HL-60 (cell line): ENCODE results near the gene TEC.

Experiments used
- DNase-seq, 2 experiments: peaks; one replicate each; pipeline ENCODE4 v3.0.0-alpha.2; 2010 to 2020; ENCODE audit warnings: low read depth in 1 of 2, low spot score in 1 of 2
- H3K27ac ChIP-seq: fragments of 250-450 bp; sonication (Bioruptor Pico); replicated peaks from 2 replicates; pipeline ENCODE4 v1.5.1; 2020; ENCODE audit warnings: mild to moderate bottlenecking, moderate library complexity
- H3K27me3 ChIP-seq: fragments of 250-450 bp; sonication (Bioruptor Pico); 2 replicates; pipeline ENCODE4 v1.5.1; 2021; ENCODE audit warnings: mild to moderate bottlenecking, moderate library complexity; ENCODE audit not compliant: insufficient read depth, poor library complexity, severe bottlenecking
- H3K4me3 ChIP-seq: replicated peaks from 2 replicates; pipeline ENCODE4 v1.5.1; 2011; ENCODE audit warnings: mild to moderate bottlenecking, control low read depth, low read length; ENCODE audit not compliant: insufficient read depth
- CTCF ChIP-seq: IDR thresholded peaks from one replicate; pipeline ENCODE4 v1.5.1; 2011; ENCODE audit warnings: low read length, control low read depth, inconsistent platforms; ENCODE audit not compliant: insufficient read depth
- GABPA ChIP-seq: IDR thresholded peaks from 2 replicates; pipeline ENCODE4 v1.6.1; 2012; ENCODE audit warnings: low read depth
- POLR2AphosphoS5 ChIP-seq: IDR thresholded peaks from 2 replicates; pipeline ENCODE4 v1.6.1; 2012; ENCODE audit warnings: low read depth
- SPI1 ChIP-seq: IDR thresholded peaks from 2 replicates; pipeline ENCODE4 v1.6.1; 2012; ENCODE audit warnings: low read depth, mild to moderate bottlenecking, borderline replicate concordance
- TF ChIP-seq, protein P1 (sequence below): IDR thresholded peaks from 2 replicates; pipeline ENCODE4 v1.6.1; 2012; ENCODE audit warnings: low read depth; ENCODE audit not compliant: insufficient replicate concordance

The TEC gene

DNA sequence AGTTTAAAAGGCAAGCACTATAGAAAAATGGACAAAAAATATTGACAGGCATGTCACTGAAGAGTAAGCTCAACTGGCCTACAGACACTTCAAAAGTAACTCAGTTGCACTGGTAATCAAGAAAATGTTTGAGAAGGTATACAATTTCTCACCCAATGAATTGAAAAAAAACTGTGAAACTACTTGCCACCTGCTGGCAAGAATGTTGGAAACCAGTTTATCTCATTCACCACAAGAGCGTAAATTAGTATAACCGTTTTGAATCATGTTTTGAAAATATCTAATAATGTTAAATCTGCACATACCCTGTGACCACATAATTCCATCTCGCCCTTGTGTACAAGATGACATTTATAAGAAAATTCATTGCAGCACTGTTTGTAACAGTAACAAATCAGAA lies 167.3 kb downstream of the TEC start:
- no peaks in the 10 kb centered on the region for H3K27me3 ChIP-seq
- TF ChIP-seq GABPA = no peak
- TF ChIP-seq, protein P1, sequence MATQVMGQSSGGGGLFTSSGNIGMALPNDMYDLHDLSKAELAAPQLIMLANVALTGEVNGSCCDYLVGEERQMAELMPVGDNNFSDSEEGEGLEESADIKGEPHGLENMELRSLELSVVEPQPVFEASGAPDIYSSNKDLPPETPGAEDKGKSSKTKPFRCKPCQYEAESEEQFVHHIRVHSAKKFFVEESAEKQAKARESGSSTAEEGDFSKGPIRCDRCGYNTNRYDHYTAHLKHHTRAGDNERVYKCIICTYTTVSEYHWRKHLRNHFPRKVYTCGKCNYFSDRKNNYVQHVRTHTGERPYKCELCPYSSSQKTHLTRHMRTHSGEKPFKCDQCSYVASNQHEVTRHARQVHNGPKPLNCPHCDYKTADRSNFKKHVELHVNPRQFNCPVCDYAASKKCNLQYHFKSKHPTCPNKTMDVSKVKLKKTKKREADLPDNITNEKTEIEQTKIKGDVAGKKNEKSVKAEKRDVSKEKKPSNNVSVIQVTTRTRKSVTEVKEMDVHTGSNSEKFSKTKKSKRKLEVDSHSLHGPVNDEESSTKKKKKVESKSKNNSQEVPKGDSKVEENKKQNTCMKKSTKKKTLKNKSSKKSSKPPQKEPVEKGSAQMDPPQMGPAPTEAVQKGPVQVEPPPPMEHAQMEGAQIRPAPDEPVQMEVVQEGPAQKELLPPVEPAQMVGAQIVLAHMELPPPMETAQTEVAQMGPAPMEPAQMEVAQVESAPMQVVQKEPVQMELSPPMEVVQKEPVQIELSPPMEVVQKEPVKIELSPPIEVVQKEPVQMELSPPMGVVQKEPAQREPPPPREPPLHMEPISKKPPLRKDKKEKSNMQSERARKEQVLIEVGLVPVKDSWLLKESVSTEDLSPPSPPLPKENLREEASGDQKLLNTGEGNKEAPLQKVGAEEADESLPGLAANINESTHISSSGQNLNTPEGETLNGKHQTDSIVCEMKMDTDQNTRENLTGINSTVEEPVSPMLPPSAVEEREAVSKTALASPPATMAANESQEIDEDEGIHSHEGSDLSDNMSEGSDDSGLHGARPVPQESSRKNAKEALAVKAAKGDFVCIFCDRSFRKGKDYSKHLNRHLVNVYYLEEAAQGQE = no peak
- no peak for TF ChIP-seq CTCF
- no peak for TF ChIP-seq POLR2AphosphoS5
- TF ChIP-seq SPI1 = no peak
- no peak for DNase-seq
- no peak overlapping the region for H3K4me3 ChIP-seq
- H3K27ac ChIP-seq = no peak overlapping the region

- DNase-seq = no peak
- TF ChIP-seq POLR2AphosphoS5 = no peak
- TF ChIP-seq GABPA = no peak
- no peak for TF ChIP-seq SPI1
- TF ChIP-seq CTCF = no peak
- TF ChIP-seq, protein P1 = no peak
- no peaks in the 10 kb centered on the region for H3K27me3 ChIP-seq
- H3K4me3 ChIP-seq = no peak overlapping the region
- H3K27ac ChIP-seq = no peak overlapping the region
Observed at GRCh38 chr4:48100256-48100655, 169.4 kb downstream of the TEC start.

DNA sequence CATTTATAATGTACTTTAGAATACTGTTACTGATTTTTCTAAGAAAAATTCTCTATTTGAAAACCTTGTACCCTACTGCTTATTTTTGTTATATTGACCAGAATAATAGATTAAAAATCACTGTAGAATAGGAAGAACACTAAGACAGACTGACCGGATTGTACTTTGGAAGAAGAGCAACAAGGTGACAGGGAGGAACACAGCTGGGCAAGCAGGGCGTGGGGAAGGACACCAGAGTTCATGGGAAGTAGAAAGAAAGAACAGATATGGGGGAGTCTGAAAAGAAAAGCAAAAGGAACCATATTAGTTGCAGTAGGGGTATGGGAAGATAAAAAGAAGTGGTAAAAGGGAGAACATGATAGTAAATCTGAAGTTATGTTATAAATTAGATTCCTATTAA lies 174.2 kb downstream of the TEC start:
- Histone ChIP-seq H3K27me3 (no peaks in the 10 kb centered on the region), H3K27ac (no peak overlapping the region), H3K4me3 (no peak overlapping the region)
- no peak for DNase-seq
- TF ChIP-seq CTCF (no peak), POLR2AphosphoS5 (no peak), GABPA (no peak), SPI1 (no peak)
- TF ChIP-seq, protein P1 = no peak
